Adrenal gland (tissue), 12 donors: ENCODE data around the gene PLA2R1. TPM values are rescaled to one million over a fixed set of nuclear protein-coding genes. Genes with fewer than 3 reads are reported as not detected.

Experiments used
- DNase-seq, 7 donors: peaks; one replicate each; pipeline ENCODE4 v3.0.0-alpha.2; 2019 to 2020
- H3K27ac ChIP-seq, 5 donors: fragments of 200-600 bp; sonication (generic) in 4 of 5; 1 replicate in 3 of 5; 2 replicates in 2 of 5; pipeline versions ENCODE4 v1.5.1 to v1.8.0; 2016 to 2020; ENCODE audit warnings: mild to moderate bottlenecking in 1 of 5
- H3K27me3 ChIP-seq: fragments of 200-600 bp; 2 replicates; pipeline ENCODE4 v1.8.0; 2021
- H3K36me3 ChIP-seq, 2 donors: fragments of 200-600 bp; replicated peaks in 1 of 2; 1 replicate in 1 of 2; 2 replicates in 1 of 2; pipeline versions ENCODE4 v1.5.1 to v1.8.0; 2018 to 2022
- H3K4me1 ChIP-seq, 2 donors: fragments of 200-600 bp; replicated peaks in 1 of 2; 1 replicate in 1 of 2; 2 replicates in 1 of 2; pipeline versions ENCODE4 v1.5.1 to v1.8.0; 2018 to 2021
- H3K4me3 ChIP-seq, 4 donors: fragments of 200-600 bp; sonication (generic) in 3 of 4; one replicate each; pipeline ENCODE4 v1.5.1; 2016 to 2018
- H3K9me3 ChIP-seq, 3 donors: fragments of 200-600 bp; sonication (generic) in 1 of 3; replicated peaks in 1 of 3; 1 replicate in 2 of 3; 2 replicates in 1 of 3; pipeline versions ENCODE4 v1.5.1 to v1.8.0; 2016 to 2021
- POLR2A ChIP-seq, 2 donors: fragments of 450-650 bp; IDR thresholded peaks; one replicate each; pipeline ENCODE4 v1.6.1; 2017; ENCODE audit warnings: antibody characterized with exemption in 2 of 2, mild to moderate bottlenecking in 2 of 2, moderate library complexity in 1 of 2
- WGBS, 4 donors: extraction: QIAGEN DNeasy Blood & Tissue Kit in 2 of 4; methylation state at CpG; one replicate each; pipeline versions ENCODE4 v1.1.5 to v1.1.7; 2013 to 2017; 5-methylcytosine and 5-hydroxymethylcytosine counted together
- intact Hi-C, 2 donors: fragments of 100-400 bp; cut with DNase I; formaldehyde crosslinking; loops; one replicate each; pipeline versions ENCODE4 v1.14.1 to v1.15.0; 2022 to 2023
- polyA plus RNA-seq, 3 donors: library from polyadenylated mRNA; stranded (reverse); fragments of 200-250 nt in 2 of 3; fragments of 350-450 nt in 1 of 3; fragmentation: Illumina TruSeq in 1 of 3; extraction: RNeasy Lipid Tissue Mini Kit (QIAGEN cat#74804) in 1 of 3; gene quantifications; one replicate each; pipeline ENCODE4 v1.2.3, GENCODE V29; 2013 to 2014
- total RNA-seq, 9 donors: library from RNA; depleted of rRNA in 4 of 9; stranded (reverse); fragments of >200 nt in 4 of 9; fragments of 120-200 nt in 1 of 9; fragmentation: NEBNext Ultra II Directional in 1 of 9; extraction: Animal tissue kit (Norgen Biotek cat#: 25700) in 1 of 9; gene quantifications; one replicate each; pipeline versions ENCODE4 v1.1.0 to v1.2.4, GENCODE V29; 2013 to 2023
- TF ChIP-seq, protein P1 (sequence below), 6 experiments: fragments of 450-650 bp in 4 of 6; fragments of 200-600 bp in 2 of 6; sonication (generic) in 1 of 6; IDR thresholded peaks; 1 replicate in 5 of 6; 2 replicates in 1 of 6; pipeline versions ENCODE4 v1.5.1 to v1.8.0; 2016 to 2021; ENCODE audit warnings: antibody characterized with exemption in 6 of 6, mild to moderate bottlenecking in 2 of 6, moderate library complexity in 1 of 6
- donor health status: healthy with polysubstance abuse.
- donor health status: Bipolar disorder and iron deficiency.
- donor health status: DM: yes; HTN: yes; CAD: no.
- donor health status: DM: no; HTN: no; CAD: no.
- donor health status: DM: no; HTN: no; CAD: no.
- donor health status: DM: yes; HTN: yes; CAD: no.

Gene PLA2R1
- total and polyA plus RNA-seq, 12 donors, result 2.9 to 11.6 (median 7.1) TPM

DNA sequence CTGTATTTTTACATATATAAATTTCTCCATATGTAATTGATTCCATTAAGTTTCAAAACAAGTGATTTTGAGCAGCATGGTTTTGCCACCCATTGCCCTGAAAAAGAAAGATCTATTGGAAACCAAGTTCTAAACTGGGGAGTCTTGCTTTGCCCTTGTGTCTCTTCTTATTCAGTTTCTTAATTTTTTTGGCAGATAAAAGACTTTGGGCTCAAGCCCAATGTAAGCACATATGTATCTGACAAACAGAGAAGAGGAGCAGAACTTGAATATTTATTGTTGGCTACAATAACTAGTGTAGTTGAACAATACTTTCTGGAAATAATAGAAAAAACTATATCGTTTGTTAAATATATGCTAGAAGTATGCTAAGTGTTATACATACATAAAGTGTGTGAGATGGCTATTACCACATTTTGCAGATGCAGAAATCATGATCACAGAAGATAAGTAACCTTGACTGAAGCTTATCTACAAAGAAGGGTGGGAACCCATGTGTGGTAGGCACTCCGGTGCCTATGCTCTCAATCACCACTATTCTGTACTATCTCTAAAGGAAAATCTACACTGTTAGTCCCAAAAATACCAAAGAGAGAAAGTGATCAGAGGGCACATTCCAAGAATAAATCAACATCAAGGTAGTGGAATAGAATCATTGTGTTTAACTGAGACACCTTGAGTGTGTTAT, 109.1 kb downstream of the PLA2R1 start:
- H3K4me1 ChIP-seq, result no peaks in the 10 kb centered on the region
- 48 to 80% (median 59%) methylated on average over 2 of the region's 2 CpGs for WGBS, 4 donors
- no peak overlapping the region for H3K27ac ChIP-seq
- H3K9me3 ChIP-seq, result no peaks in the 10 kb centered on the region
- no peak for TF ChIP-seq POLR2A (IDR thresholded peaks at IDR 0.05)
- TF ChIP-seq, protein P1, sequence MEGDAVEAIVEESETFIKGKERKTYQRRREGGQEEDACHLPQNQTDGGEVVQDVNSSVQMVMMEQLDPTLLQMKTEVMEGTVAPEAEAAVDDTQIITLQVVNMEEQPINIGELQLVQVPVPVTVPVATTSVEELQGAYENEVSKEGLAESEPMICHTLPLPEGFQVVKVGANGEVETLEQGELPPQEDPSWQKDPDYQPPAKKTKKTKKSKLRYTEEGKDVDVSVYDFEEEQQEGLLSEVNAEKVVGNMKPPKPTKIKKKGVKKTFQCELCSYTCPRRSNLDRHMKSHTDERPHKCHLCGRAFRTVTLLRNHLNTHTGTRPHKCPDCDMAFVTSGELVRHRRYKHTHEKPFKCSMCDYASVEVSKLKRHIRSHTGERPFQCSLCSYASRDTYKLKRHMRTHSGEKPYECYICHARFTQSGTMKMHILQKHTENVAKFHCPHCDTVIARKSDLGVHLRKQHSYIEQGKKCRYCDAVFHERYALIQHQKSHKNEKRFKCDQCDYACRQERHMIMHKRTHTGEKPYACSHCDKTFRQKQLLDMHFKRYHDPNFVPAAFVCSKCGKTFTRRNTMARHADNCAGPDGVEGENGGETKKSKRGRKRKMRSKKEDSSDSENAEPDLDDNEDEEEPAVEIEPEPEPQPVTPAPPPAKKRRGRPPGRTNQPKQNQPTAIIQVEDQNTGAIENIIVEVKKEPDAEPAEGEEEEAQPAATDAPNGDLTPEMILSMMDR (IDR thresholded peaks at IDR 0.05), result no peak
- H3K27me3 ChIP-seq, result no peaks in the 10 kb centered on the region
- no peak overlapping the region for H3K4me3 ChIP-seq
- DNase-seq, result no peak
- no peaks in the 10 kb centered on the region for H3K36me3 ChIP-seq
- intact Hi-C loops, result no loop called here

DNA sequence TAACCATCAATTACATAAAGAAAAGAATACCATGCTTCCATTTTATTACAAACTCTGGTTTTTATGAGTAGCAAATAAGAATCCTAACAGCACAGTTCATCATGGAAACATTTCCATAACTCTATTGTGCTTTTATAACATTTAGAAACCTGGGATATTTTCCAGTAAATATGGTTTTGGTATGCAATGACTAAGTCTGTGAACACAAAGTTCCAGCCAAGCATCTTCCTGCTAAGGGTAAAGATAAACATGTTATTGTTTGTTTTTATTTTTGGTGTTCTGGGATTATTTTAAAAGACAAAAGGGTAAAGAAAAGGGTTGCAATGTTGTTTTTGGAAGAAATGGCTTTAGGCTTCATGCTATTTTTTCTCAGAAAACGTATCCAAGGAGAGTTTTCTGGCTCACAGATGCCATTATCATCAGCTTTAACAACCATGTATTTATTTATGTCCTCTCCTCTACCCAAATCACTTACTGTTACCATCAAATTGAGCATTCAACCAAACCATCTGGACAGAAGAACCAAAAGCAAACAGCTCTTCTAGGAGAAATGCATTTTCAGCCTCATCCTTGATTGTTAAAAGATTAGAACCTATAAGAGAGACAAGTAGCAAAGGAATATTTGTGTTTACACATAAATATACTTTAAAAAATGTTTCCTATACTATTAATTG, 116.0 kb downstream of the PLA2R1 start:
- intact Hi-C loops, result no loop called here
- Histone ChIP-seq H3K36me3 (no peaks in the 10 kb centered on the region), H3K27ac (peak overlapping the region in 3 of 5 donors; percentile 37 to 66 (median 62)), H3K4me1 (peaks cover 0 to 5% of the 10 kb centered on the region in 2 donors), H3K27me3 (no peaks in the 10 kb centered on the region), H3K4me3 (no peak overlapping the region), H3K9me3 (no peaks in the 10 kb centered on the region)
- DNase-seq, result no peak
- 54 to 65% (median 56%) methylated on average over 1 of the region's 1 CpG for WGBS, 4 donors
- TF ChIP-seq, protein P1 (IDR thresholded peaks at IDR 0.05), result no peak
- no peak for TF ChIP-seq POLR2A (IDR thresholded peaks at IDR 0.05)

DNA sequence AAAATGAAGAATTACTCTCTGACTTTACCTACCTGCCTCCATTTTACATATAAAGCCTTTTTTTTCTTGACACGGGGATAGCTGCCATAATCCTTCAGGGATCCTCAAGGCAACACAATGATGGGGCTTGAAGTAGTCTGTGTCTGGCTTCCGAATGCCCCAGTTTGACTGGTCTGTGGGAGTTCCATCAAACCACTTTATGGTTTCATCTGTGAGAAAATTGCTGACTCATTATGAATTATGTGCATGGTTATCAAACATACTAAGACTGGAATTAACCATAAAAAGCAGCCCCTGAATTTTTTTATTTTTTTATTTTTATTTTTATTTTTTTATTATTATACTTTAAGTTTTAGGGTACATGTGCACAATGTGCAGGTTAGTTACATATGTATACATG, 117.5 kb downstream of the PLA2R1 start:
- intact Hi-C loops, result no loop called here
- 82 to 96% (median 89%) methylated on average over 2 of the region's 2 CpGs for WGBS, 4 donors
- H3K27ac ChIP-seq, result no peak overlapping the region
- no peaks in the 10 kb centered on the region for H3K9me3 ChIP-seq
- DNase-seq, result no peak
- peaks cover 0 to 5% of the 10 kb centered on the region in 2 donors for H3K4me1 ChIP-seq
- no peak overlapping the region for H3K4me3 ChIP-seq
- H3K36me3 ChIP-seq, result no peaks in the 10 kb centered on the region
- no peak for TF ChIP-seq POLR2A (IDR thresholded peaks at IDR 0.05)
- TF ChIP-seq, protein P1 (IDR thresholded peaks at IDR 0.05), result no peak
- no peaks in the 10 kb centered on the region for H3K27me3 ChIP-seq

DNA sequence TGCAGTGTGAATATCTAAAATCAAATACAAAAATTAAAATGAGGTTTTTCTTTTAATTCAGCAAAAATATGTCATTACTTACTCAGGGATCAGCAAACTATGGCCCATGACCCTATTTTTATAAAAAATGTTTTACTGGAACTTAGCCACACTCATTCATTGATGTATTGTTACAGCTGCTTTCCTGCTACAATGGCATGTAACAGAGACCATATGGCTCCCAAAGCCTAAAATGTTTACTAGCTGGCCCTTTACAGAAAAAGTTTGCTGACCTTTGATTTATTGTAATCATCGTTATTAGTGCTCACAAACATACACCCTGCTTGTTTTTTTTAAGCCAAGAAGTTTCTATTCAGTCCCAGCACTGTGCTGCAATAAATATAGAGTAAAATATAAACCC, 120.3 kb downstream of the PLA2R1 start:
- no peak for DNase-seq
- Histone ChIP-seq H3K4me3 (no peak overlapping the region), H3K27me3 (no peaks in the 10 kb centered on the region), H3K27ac (no peak overlapping the region), H3K9me3 (no peaks in the 10 kb centered on the region), H3K4me1 (peaks cover 0 to 4% of the 10 kb centered on the region in 2 donors), H3K36me3 (no peaks in the 10 kb centered on the region)
- intact Hi-C loops, result no loop called here
- 43 to 68% (median 54%) methylated on average over 1 of the region's 1 CpG for WGBS, 4 donors
- no peak for TF ChIP-seq POLR2A (IDR thresholded peaks at IDR 0.05)
- TF ChIP-seq, protein P1 (IDR thresholded peaks at IDR 0.05), result no peak
